Ramos (cell line): ENCODE data around the gene TRMO.

ENCODE experiments used
- in situ Hi-C: fragments of 300-500 bp; cut with MboI; formaldehyde crosslinking; loops from one replicate; pipeline ENCODE4 v1.14.3; 2022; ENCODE audit warnings: low sequenced_read_pairs; ENCODE audit not compliant: unreplicated experiment

Gene TRMO

DNA sequence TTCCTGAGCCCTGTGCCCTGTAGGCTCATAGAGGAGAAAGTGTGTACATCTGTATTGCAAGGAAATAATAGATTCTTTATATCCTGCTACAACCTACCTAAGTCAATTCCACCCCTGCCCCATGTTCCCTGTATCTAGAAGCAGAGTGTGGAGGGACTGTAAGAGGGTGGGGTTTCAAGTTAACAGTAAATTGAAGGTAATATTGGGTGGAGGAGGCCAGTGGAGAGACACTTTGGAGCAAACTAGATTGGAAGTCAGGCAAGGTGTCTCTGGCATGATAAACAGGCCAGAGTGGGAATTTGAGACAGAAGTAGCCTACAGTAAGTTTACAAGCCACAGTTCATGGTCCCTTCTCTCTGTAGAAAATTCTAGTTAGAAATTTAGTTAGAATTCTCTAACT, 17.9 kb upstream of the TRMO start:
- in situ Hi-C loops = no loop called here

DNA sequence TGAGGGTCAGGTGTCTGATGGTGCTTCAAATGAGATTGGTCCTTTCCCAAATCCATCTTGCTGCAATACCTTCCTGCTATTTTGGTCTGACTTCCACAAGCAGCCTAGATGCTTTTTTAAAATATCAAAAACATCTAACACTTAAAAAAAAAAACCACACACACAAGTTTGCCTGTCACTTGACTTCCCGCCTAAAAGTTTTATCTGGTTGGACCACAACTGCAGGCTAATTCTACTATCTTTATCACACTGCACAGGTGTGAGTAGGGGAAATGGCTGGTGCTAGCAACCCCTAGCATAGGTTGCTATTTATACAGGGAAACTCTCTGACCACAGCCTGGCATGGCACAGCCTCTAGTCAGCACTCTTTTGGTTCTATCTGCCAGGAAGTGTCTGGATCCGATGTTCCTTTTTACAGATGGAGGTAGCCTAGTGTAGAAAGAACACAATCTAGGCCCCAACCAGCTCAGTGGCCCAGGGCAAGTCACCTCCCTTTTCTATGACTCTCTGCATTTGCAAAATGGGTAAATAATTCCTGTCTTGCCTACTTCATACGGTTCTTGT, 15.9 kb upstream of the TRMO start, which contains the start of gene HEMGN:
Gene HEMGN (minus strand): TSS at position 92 of the 564 bp plus-strand sequence. CDS start 36 bp downstream, at position 56.
- in situ Hi-C loops = no loop called here

- in situ Hi-C loops = no loop called here
These were observed 14.7 kb upstream of the TRMO start for GRCh38 chr9:97936998-97937397.

- in situ Hi-C loops = no loop called here
These were observed 13.0 kb upstream of the TRMO start for GRCh38 chr9:97935276-97935675.

- in situ Hi-C loops = no loop called here
These were observed 12.2 kb upstream of the TRMO start for GRCh38 chr9:97934321-97935115.

DNA sequence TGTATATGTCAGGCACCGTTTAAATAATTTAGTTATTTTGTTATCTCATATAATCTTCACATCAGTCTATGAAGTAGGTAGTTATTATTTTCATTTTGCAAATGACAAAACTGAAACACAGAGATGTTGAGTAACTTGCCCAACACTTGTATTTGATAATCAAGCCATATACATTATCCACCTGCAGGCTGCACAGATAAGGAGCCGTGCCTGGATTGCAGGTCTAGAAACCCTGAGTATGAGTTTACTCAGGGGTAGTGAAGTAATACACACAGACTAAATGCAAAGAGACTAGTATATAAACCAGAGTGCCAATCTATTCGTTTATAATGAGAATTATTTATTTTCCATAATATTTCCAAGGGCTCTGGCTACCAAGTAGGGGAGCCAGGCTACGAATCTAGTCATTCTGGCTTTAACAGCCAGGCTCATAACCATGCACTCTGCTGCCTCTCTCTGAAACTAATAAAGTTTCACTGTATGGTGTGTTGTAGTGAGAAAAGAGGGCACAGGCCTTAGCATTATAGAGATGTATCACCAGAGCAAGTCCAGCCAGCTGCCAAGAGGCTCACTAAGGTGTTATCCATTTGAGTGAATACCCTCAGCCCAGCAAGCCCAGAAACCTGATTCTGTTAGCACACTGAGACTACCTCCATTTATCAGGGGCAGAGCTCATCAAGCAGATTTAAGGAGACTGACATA, 11.1 kb upstream of the TRMO start:
- in situ Hi-C loops = no loop called here

- in situ Hi-C loops = no loop called here
These were observed 8.7 kb upstream of the TRMO start for GRCh38 chr9:97930972-97931371.

DNA sequence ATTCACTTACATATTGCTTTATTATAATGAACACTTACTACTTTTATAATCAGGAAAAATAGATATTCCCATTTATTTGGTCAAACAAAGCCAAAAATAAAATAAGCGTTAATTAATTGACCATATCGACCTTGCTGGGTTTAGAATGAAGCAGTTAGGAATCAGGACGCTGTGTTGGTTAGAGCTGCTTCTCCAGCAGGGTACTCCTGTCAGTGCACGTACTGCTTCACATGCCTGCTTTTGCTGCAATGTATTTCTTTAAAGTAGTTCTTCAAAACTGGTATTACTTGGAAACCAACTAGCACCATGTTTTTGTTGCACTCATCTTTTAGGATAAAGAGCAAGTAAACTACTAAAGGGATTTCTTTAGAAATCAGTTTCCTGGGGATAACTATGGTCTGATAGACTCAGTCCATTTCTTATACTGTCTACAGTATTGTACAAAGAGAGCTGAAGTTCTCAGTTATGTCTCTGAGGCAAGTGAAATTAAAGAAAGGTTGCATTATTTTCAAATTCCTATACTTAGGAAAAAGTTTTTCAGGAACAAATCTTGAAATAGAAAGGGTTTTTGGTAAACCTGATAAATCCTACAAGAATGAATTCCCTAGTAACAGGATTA, 6.8 kb upstream of the TRMO start:
- in situ Hi-C loops = no loop called here

DNA sequence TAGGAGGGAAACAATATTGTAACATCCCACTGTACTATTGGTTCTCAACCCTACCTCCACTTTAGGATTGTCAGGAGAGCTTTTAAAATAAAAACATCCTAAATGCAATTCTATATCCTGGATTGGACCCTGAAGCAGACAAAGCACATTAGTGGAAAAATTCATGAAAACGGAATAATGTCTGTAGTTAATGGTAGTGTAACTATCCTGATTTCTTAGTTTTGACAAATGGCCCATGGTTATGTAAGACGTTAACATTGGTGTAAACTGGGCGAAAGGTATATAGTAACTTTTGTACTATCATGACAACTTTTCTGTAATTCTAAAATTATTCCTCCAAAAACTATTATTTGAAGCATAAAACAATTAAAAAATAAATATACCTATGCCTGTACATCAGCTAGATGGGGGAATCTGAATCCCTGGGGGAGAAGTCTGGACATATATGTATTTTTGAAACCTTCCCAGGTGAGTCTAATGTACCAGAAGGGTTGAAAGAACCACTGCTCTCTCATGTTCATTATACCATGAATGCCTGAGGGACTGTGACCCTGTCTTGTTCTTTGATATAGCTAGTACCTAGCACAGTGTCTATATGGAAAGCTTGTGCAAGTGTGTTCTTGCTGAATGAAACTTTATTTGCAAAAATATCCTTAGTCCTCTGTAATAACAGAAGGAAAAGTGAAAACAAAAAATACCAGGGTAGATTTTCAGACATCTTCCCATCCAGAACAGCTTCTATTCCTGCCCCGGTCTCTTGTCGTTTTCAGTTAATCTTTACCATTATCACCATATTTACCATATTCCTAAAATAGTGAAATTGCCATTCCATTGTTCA, 3.4 kb upstream of the TRMO start:
- in situ Hi-C loops = no loop called here

DNA sequence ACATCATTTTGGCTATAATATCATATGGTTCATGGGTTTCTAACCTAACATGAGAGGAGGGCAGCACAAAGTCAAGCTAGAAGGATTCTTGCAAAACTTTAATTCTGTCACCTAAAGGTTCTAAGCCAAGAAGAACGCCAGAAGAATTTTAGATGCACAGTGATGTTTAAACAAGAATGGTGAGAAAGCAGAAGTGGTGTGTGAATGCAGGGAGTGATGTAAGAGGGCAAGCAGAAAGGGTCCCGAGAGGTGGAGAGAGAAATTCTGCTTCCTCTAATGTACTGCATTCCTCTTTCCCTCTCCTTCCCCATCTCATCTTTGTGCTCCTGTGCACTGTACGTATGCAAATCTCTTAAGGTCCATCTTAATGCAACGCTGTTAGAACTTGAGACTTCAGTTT, 2.1 kb upstream of the TRMO start:
- in situ Hi-C loops = loop anchor here (25.0 kb wide), 2 partner anchors 338 to 863 kb away; partner anchors contain the start of genes ANKS6 and TBC1D2

DNA sequence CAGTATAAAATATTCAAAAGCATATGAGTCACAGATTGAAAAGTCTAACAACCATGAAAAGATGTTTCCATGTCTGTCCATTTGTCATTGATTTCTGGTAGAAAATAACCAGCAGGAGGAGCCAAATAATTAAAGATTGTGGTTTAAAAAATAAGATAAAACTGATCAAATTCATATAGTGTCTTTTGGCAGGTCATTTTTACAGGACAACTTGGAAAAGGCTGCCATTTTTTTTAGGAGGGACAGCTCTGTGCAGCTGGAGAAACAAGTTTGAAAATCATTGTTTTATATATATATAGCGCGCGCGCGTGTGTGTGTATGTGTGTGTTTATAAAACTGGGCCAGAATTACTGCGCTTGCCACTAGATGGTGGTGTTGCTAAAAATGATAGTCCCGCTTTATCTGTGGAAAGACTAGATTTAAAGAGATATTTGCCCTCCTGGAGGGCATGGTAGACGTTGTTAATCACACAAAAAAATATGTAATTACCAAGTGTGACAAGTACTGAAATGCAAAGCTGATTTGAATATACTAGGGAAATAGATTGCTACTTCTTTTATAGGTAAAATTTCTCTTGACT, 1.3 kb upstream of the TRMO start:
- in situ Hi-C loops = loop anchor here (25.0 kb wide), 2 partner anchors 339 to 864 kb away; partner anchors contain the start of genes ANKS6 and TBC1D2

GRCh38 chr9:97919217-97919813, 3.0 kb downstream of the TRMO start:
- in situ Hi-C loops = loop anchor here (25.0 kb wide), 2 partner anchors 343 to 868 kb away; partner anchors contain the start of genes ANKS6 and TBC1D2

DNA sequence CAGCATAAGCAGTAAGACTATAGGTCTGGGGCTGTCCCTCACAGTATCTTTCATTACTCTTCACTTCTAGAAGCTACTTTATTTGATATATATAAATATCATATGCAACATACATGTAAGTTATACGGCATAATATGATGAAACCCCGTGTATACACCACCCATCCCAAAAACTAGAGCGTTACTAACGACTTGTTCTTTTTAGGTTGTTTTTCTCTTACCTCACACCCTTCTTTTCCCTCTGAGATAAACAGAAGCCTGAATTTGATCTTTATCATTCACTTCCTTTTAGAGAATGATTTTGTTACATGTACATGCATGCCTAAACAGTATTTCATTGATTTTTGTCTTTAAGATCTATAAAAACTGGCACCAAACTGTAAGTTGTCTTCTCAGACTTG, 3.7 kb downstream of the TRMO start:
- in situ Hi-C loops = loop anchor here (25.0 kb wide), 2 partner anchors 344 to 869 kb away; partner anchors contain the start of genes ANKS6 and TBC1D2

DNA sequence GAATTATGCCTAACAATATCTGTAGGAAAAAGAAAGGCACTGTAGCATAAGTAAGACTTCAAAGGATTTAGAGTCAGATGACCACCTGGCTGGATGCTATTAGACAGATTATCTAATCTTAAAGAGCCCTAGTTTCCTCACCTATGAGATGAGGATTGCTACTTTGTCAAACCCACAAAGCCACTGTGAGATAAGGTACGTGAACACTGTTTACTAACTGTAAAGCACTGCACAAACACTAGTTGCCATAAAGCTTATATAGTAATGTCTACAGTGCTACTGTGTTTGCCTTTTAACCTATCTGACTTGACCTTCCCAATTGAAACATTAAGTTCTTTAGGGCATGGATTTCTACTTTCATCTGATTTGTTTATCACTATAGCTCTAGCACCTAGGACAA, 10.3 kb downstream of the TRMO start:
- in situ Hi-C loops = loop anchor here (25.0 kb wide), 2 partner anchors 350 to 875 kb away; partner anchors contain the start of genes ANKS6 and TBC1D2

- in situ Hi-C loops = loop anchor here (25.0 kb wide), 2 partner anchors 351 to 876 kb away; partner anchors contain the start of genes ANKS6 and TBC1D2
These were observed 10.8 kb downstream of the TRMO start for GRCh38 chr9:97911528-97911927.

GRCh38 chr9:97910357-97910756, 11.9 kb downstream of the TRMO start:
- in situ Hi-C loops = loop anchor here (25.0 kb wide), 2 partner anchors 352 to 877 kb away; partner anchors contain the start of genes ANKS6 and TBC1D2

- in situ Hi-C loops = loop anchor here (25.0 kb wide), 2 partner anchors 354 to 879 kb away; partner anchors contain the start of genes ANKS6 and TBC1D2
These were observed 13.6 kb downstream of the TRMO start for GRCh38 chr9:97908705-97909104.

DNA sequence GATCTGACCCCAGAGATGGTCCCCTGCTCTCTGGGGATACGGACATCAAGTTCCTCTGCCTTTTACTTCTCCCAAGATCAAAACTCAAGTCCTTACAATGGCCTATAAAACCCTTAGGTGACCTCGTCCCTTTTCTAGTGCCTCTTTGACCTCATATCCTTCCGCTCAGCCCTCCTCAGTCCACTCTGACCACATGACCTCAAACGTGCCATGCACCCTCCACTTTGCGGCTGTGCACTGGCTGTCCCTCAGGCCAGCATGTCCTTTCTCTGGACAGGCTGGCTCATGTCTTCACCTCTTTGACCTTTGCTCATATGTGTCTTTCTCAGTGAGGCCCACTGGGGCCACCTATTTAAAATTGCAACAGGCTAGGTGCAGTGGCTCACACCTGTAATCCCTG, 14.7 kb downstream of the TRMO start:
- in situ Hi-C loops = loop anchor here (25.0 kb wide), 2 partner anchors 355 to 880 kb away; partner anchors contain the start of genes ANKS6 and TBC1D2
